Prostate gland (tissue), 2 donors: Measurements from ENCODE around the gene DCT.

Experiments used
- POLR2A ChIP-seq: fragments of 450-650 bp; IDR thresholded peaks from one replicate; pipeline ENCODE4 v1.6.1; 2016; ENCODE audit warnings: antibody characterized with exemption, mild to moderate bottlenecking
- POLR2AphosphoS5 ChIP-seq: sonication (generic); formaldehyde crosslinking; IDR thresholded peaks from one replicate; pipeline ENCODE4 v1.6.1; 2017; ENCODE audit warnings: antibody characterized with exemption
- TF ChIP-seq, protein P1 (sequence below), 4 experiments: fragments of 200-600 bp in 2 of 4; fragments of 450-650 bp in 2 of 4; sonication (generic) in 2 of 4; IDR thresholded peaks; 1 replicate in 3 of 4; 2 replicates in 1 of 4; pipeline ENCODE4 v1.5.1; 2016 to 2019; ENCODE audit warnings: antibody characterized with exemption in 4 of 4, mild to moderate bottlenecking in 2 of 4, moderate library complexity in 2 of 4

DNA sequence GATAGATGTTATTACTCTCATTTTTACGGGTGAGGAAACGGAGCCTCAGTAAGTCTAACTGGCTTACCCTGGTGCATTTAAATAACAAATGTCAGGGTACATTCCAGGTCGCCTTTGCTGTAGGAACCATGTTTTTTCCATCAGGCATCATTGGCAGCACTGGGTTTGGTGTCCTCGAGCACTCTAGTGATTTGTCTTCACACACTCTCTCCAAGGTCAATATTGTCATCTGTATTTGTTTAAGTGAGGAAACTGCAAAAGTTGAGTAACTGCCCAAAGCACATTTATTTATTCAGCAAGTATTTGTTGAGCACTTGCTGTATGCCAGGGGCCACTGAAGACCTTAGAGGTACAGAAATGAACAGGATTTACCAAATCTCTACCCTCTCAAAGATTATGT, 78.6 kb downstream of the DCT start:
- TF ChIP-seq, protein P1, sequence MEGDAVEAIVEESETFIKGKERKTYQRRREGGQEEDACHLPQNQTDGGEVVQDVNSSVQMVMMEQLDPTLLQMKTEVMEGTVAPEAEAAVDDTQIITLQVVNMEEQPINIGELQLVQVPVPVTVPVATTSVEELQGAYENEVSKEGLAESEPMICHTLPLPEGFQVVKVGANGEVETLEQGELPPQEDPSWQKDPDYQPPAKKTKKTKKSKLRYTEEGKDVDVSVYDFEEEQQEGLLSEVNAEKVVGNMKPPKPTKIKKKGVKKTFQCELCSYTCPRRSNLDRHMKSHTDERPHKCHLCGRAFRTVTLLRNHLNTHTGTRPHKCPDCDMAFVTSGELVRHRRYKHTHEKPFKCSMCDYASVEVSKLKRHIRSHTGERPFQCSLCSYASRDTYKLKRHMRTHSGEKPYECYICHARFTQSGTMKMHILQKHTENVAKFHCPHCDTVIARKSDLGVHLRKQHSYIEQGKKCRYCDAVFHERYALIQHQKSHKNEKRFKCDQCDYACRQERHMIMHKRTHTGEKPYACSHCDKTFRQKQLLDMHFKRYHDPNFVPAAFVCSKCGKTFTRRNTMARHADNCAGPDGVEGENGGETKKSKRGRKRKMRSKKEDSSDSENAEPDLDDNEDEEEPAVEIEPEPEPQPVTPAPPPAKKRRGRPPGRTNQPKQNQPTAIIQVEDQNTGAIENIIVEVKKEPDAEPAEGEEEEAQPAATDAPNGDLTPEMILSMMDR (IDR thresholded peaks at IDR 0.05), result no peak
- TF ChIP-seq POLR2AphosphoS5 (no peak), POLR2A (no peak)
